ENCODE measurements around the gene PDE5A.

Gene PDE5A

GRCh38 chr4:119628281-119629141 is at the start of gene PDE5A (continued):
- no peak for TF ChIP-seq ZBTB7A (tag by site-specific recombination; IDR thresholded peaks at IDR 0.05; ENCODE audit: low read depth)

- H3K4me1 ChIP-seq (ENCODE audit: control insufficient read depth, insufficient read depth, low read length): peaks cover 9% of the 10 kb centered on the region; the same call in 1 of the 2 replicates
- CTCF ChIA-PET: interaction anchor here (1.3 kb wide), 1 partner anchor 47 kb away, joined by 4 read pairs; the partner anchor contains the start of gene PDE5A
- no peak overlapping the region for H3K27ac ChIP-seq (ENCODE audit: extremely low read depth, low read depth, low read length)
- H3K4me3 ChIP-seq (ENCODE audit: low read depth, low read length): no peak overlapping the region
- TF ChIP-seq ZNF211 (tag by site-specific recombination; IDR thresholded peaks at IDR 0.05; ENCODE audit: low read depth) (no peak), ZBTB26 (tag by site-specific recombination; optimal IDR thresholded peaks at IDR 0.05) (no peak)
- H3K9me3 ChIP-seq (ENCODE audit: control insufficient read depth, insufficient read depth, low read depth, low read length): no peaks in the 10 kb centered on the region
- POLR2A ChIA-PET: no interaction called here
- H3K36me3 ChIP-seq (ENCODE audit: control insufficient read depth in 2 of 2, insufficient read depth in 1 of 2, low read length in 2 of 2): no peaks in the 10 kb centered on the region
Measured at GRCh38 chr4:119676101-119676500, 47.5 kb upstream of the PDE5A start.

- no peak overlapping the region for H3K4me3 ChIP-seq (ENCODE audit: low read depth, low read length)
- POLR2A ChIA-PET: no interaction called here
- H3K4me1 ChIP-seq (ENCODE audit: control insufficient read depth, insufficient read depth, low read length): peaks cover 9% of the 10 kb centered on the region; the same call in 1 of the 2 replicates
- no peaks in the 10 kb centered on the region for H3K9me3 ChIP-seq (ENCODE audit: control insufficient read depth, insufficient read depth, low read depth, low read length)
- no peak overlapping the region for H3K27ac ChIP-seq (ENCODE audit: extremely low read depth, low read depth, low read length)
- no peaks in the 10 kb centered on the region for H3K36me3 ChIP-seq (ENCODE audit: control insufficient read depth in 2 of 2, insufficient read depth in 1 of 2, low read length in 2 of 2)
- CTCF ChIA-PET: no interaction called here
- TF ChIP-seq ZNF391 (tag by site-specific recombination; IDR thresholded peaks at IDR 0.05; ENCODE audit: borderline replicate concordance, low read depth) (no peak), ZNF121 (tag by site-specific recombination; IDR thresholded peaks at IDR 0.05) (no peak), ZNF398 (tag by site-specific recombination; IDR thresholded peaks at IDR 0.05) (no peak), ZNF350 (tag by site-specific recombination; IDR thresholded peaks at IDR 0.05) (no peak), PRDM2 (tag by site-specific recombination; IDR thresholded peaks at IDR 0.05; ENCODE audit: borderline replicate concordance) (no peak), ZNF555 (tag by site-specific recombination; conservative IDR thresholded peaks at IDR 0.05) (no peak), ZFP3 (tag by site-specific recombination; IDR thresholded peaks at IDR 0.05; ENCODE audit: low read depth) (no peak), ZNF660 (tag by site-specific recombination; IDR thresholded peaks at IDR 0.05) (no peak)
Measured at GRCh38 chr4:119675391-119675790, 46.8 kb upstream of the PDE5A start.

Data from HEK293 (cell line).